Frontal cortex (tissue), 4 donors: ENCODE results near the gene NT5M. TPM values are rescaled to one million over a fixed set of nuclear protein-coding genes. Genes with fewer than 3 reads are reported as not detected.
"Not testable (repeated sequence)": the region's sequence is repeated elsewhere in the genome, so short reads cannot be mapped to it uniquely, and the experiment has no call there.

ENCODE experiments used
- DNase-seq, 2 donors: peaks; one replicate each; pipeline ENCODE4 v3.0.0; 2012; ENCODE audit warnings: low spot score in 2 of 2
- FAIRE-seq: peaks from 2 replicates; lab custom pipeline; 2012; peaks lifted over from hg19 to GRCh38; lab: Jason Lieb, UNC
- total RNA-seq: library from RNA; depleted of rRNA; stranded (reverse); fragments of >200 nt; gene quantifications from one replicate; pipeline ENCODE4 v1.2.3, GENCODE V29; 2014
- donor health status: control.
- donor health status: control.
- donor health status: control.

Gene NT5M
- total RNA-seq, 1 donor from 2014 or later = 6.5 TPM

DNA sequence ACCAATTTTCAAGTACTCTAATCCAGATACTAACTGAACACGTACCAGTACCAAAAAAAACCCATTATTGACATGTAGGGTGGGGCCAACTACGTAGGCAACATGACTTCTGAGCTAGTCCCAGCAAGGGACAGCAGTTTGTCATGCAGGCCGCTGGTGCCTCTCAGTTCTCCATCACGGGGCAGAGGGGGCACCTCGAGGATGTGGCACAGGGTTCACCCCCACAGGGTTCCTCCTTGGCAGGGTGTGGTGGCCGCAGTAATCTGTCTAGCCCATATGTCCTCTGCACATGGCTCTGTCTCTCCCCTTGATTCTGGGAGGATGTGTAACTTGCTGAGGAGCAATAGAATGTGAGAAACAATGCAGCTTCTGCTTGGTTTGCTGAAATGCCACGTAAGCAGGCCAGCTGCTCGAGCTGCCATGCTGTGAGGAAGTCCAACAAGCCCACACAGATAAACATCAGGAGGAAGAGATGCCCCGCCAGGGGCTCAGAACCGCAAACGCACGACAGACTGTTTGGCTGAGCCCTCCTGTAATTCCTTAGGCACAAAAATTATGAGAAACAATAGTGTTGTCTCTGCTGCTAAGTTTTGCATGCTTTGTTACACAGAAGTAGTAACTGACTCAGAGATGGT, 62.4 kb downstream of the NT5M start:
- DNase-seq = no peak
- no peak for FAIRE-seq

GRCh38 chr17:17366235-17366634, 63.1 kb downstream of the NT5M start:
- FAIRE-seq = no peak
- no peak for DNase-seq

DNA sequence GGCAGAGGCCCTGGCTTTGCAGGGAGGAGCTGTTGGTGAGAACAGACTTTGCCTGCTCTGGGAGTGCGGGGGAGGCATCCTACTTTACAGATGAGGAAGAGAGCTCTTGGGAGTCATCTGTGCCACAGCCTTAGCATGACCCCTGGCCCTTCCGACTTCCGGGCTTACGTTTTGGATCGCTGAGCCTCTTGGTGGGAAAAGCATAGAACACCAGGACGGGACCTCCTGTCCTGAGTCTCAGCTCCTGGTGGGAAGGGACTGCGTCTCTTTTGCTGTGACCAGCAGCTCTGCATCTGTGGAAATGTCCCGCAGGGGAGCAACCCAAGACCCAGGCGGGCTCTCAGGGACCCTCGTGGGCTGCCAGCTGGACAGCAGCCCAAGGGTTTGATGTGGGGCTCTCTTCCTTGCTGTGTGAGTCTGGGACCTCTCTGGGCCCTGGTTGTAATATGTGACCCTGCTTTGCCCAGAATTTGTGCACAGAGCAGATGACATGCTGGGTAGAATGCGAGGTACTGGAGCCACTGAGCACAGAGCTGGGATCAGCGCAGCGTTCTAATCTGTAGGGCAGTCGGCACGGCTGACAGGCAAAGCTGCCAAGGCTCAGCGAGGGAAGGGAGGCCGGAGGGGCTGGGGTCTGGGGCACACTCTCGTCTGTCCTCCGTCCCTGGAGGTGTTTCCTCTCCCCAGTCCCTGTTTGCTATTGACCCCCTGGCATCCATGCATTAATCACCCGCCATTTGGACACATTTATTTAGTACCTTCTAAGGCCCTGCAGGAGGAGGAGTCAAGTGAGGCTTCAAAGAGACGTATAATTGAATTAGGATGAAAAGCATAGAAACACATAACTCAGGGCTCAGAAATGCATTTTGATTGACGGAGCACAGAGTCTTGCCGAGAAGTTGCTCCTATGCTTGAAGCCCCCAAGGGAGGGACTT, 64.0 kb downstream of the NT5M start:
- DNase-seq (no peak), FAIRE-seq (no peak)

DNA sequence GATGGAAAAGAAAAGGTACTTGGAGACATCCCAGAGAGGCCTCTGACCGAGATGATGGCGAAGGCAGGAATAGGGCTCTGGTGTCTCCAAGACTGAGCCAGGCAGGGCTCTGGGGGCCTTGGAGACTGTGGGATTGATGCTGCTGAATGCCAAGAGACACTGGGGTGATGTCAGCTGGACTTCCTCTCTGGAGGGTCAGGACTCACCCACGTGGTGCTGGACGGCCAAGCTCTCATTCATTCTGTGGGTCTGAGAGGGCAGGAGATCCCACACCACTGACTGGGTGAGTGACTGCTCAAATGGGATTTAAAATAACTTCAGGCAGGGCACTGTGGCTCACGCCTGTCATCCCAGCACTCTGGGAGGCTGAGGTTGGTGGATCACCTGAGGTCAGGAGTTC, 64.8 kb downstream of the NT5M start:
- FAIRE-seq (no peak), DNase-seq (no peak)

- FAIRE-seq = no peak
- DNase-seq = no peak
Observed at GRCh38 chr17:17370711-17371110, 67.5 kb downstream of the NT5M start.

DNA sequence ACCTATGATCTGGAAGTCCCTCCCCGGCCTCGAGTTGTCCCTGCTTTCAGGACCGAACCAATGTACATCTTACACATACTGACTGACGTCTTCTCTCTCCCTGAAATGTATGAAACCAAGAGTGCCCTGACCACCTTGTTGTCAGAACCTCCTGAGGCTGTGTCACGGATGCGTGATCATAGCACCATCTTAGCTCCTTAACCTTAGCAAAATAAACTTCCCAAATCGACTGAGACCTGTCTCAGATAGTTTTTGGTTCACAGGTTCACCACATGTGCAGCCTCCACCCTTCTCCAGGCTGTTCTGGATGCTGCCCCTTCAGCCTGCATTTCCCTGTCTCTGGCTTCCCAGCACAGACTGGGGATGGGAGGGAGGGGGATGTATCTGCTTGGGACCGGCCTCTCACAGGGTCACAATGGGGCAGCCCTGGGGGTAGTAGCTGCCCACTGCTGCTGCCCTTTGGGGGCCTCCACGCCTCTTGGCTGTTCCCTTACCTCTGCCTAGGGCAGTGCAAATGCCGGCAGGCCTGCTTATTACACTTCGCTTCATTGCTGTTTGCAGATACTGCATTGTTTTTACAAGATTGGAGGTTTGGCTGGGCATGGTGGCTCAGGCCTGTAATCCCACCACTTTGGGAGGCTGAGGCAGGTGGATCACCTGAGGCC, 69.8 kb downstream of the NT5M start:
- DNase-seq (no peak), FAIRE-seq (no peak)

- DNase-seq (no peak), FAIRE-seq (no peak)
Observed at GRCh38 chr17:17375841-17376240, 72.7 kb downstream of the NT5M start.

GRCh38 chr17:17376362-17376761, 73.2 kb downstream of the NT5M start:
- FAIRE-seq (no peak), DNase-seq (no peak)

DNA sequence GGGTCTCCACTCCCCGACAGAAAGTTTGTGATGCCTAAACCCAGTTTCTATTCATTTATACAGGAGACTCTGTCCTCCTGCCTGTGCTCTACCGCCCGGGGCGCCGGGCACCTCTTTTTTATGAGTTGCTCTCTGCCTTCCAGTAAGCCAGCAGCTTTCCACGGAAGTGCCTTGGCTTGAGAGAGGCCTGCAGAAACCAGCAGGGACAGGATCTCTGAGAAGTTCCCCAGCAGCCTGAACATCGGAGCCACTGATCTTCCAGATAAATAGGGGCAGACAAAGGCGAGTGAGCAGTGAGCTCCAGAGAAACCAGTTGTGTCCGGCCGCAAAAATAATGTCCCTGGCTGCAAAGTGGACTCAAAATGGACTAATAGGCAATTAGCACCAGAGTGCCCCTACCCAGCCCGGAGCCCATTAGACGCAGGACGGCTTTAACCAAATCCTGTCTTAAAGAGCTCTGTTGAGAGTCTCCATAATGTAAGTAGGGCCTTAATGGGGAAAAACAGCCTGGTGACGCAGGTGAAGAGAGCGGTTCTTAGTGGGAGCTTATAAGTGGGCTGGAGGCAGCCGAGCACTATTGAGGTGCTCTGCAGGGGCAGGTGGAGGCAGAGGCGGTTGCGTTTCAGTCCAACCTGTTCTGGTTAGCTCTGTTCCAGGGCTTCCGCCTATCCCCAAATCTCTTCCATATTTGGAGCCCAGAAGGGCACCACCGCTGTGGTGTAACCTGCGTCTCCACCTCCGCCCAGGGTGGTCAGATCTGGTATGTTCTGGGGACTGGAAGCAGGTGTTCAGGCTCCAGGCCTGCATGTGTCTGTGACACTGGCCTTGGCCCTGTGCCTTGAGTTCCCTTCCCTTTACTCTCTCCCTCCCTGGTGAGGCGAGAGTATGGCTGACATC, 74.1 kb downstream of the NT5M start:
- FAIRE-seq (no peak), DNase-seq (no peak)

DNA sequence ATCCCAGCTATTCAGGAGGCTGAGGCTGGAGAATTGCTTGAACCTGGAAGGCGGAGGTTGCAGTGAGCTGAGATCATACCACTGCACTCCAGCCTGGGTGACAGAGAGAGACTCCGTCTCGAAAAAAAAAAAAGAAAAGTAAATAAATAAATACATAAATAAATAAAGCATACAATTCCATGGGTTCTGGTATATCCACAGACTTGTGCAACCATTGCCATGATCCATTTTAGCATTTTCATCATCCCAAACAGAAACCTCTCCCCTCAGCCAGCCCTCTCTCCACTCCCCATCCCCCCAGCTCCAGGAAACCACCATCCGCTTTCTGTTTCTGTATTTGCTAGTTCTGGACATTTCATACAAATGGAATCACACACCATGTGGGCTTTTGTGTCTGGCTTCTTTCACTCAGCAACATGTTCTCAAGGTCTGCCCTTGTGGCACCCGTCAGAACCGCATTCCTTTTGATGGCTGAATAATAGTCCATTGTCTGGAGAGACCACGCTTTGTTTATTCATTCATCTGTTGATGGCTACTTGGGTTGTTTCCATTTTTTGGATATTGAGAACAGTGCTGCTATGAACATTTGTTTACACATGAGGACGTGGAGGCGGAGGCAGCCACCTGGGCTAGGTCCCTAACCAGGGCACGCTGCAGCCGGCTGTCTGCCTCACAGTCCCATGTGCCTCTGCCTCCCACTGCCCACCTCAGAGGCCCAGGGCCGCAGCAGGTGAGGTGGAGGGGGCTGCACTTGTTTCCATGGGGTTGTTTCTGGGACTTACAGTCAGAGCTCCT, 76.2 kb downstream of the NT5M start:
- DNase-seq (peak in 1 of 2 donors; percentile 51), FAIRE-seq (peak; percentile 60)

DNA sequence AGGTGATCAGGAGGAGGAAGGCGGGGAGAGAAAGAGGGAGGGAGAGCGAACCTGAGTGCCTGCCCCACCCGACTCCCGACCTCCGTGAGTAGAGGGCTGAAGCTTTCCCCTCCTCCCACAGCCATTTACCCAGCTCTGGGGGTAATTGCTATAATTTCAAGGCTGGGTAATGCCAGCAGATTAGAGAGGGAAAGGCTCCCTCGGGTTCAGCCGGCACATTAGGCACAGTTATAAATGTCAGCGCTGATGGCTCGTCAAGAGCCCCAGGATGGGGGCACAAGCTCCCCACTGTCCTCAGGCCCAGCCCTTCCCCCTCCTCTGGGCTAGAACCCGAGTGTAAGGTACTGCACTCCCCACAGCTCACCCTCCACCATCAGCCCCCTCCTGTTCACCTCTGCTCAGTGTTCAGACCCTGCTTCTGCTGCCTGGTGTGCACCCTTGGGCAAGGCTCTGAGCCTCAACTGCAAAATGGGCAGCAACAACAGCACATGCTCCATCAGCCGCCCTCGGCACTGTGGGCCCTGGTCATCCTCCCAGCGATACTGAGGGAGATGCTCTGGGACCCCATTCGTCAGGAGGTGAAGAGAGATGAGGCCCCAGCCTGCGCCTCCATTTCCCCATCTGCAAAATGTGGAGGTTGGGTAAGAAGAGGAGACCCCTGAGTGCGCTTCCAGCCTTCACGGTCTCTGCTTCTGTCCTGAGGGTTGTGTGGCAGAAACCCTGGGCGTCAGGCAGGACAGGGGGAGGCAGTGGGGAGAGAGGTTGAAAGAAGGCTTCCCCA, 77.2 kb downstream of the NT5M start:
- no peak for DNase-seq

DNA sequence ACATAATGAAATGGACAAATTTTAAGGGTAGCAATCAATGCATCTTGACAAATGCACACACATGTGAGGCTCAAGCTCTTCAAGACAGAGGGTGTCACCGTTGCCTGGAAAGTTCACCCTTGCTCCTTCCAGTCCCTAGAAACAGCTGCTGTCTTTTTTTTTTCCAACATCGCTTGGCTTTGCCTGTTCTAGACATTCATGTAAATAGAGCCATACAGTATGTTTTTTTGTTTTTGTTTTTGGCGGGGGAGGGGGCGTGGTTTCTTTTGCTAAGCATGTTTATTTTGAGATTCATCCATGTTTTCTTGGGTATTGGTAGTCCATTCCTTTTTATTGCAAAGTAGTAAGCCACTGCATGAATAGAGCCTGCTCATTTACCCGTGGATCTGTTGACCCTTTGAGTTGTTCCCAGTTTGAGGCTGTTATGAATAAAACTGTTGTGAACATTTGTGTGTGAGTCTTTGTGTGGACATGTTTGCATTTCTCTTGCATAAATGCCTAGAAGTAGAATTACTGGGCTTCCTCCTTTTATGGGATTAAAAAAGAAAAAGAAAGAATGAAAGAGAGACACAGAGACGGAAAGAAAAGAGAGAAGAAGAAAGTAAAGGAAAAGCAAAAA, 78.4 kb downstream of the NT5M start:
- DNase-seq = no peak
- peak; percentile 3 for FAIRE-seq

More for the DNA sequence above, 77.2 kb downstream of the NT5M start:
- no peak for FAIRE-seq

DNA sequence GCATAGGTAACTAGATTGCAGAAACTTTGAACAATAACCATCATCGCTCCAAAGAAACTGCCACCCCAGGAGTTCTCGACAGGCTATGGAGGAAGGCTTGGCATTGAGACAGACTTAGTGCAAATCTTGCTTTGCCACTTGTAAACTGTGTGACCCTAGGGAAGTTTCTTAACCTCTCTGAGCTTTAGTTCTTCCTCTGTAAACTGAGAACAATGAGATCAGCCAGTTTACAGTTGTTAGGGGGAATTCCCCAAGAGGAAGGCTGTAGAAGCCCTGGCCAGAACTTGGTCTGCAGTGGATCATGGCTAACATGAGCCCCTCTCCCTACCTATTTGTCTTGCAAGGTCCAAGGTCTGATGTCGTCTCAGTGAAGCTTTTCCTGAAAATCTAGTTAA, 78.9 kb downstream of the NT5M start:
- DNase-seq = no peak
- no peak for FAIRE-seq

DNA sequence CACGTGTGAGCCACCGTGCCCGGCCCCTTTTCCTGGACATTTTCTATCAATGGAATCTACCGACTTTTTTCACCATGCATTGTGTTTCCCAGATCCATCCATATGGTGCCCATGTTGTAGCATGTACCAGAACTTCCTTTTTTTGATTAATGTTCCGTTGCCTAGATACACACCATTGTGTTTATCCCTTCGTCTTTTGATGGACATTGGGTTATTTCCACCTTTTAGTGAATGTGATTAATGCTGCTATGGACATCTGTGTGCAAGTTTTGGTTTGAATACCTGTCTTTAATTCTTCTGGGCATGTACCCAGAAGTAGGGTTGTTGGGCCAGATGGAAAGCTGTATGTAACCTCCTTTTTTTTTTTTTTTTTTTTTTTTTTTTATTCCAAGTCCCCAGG, 79.8 kb downstream of the NT5M start:
- DNase-seq (no peak), FAIRE-seq (no peak)

DNA sequence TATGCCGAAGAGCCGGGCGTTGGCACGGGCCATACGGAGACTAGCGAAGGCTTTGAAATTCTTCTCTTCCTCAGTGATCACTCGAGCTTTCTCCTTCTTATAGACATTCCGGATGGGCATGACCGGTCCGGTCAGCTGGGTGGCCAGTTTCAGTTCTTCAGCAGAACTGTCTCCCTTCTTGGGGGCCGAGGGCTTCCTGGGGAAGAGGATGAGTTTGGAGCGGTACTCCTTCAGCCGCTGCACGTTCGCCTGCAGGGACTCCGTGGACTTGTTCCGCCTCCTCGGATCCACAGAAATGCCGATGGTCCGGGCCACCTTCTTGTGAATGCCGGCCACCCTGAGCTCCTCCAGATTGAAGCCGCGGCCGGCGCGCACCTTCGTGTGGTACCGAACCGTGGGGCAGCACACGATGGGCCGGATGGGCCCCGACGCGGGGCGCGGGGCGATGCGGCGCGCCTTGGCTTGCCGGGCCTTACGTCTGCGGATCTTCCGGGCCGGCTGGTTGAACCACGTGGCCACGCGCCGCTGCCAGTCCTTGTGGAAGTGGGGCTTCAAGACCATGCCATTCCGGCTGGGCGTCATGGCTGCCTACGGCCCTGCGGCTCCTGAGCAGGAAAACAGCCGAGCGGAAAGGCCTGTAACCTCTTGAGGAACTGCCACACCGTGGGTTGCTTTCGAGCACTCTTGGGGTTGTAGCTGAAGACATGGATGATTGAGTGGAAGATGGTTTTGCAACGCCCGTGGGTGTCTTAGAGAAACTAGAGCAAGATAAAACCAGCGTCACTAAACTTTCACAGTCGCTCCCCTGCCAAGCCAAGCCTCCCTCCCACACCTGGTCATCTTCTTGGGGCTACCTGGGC, 80.5 kb downstream of the NT5M start:
- DNase-seq, FAIRE-seq: not testable (repeated sequence)

- no peak for FAIRE-seq
- DNase-seq = no peak
Observed at GRCh38 chr17:17384291-17384615, 81.1 kb downstream of the NT5M start.

GRCh38 chr17:17384961-17385360, 81.8 kb downstream of the NT5M start:
- FAIRE-seq (no peak), DNase-seq (no peak)
